ENCODE measurements around the gene TSPEAR. TPM values are rescaled to one million over a fixed set of nuclear protein-coding genes. Genes with fewer than 3 reads are reported as not detected.

Gene TSPEAR
- 0.06 TPM for total RNA-seq

- DNase-seq (ENCODE audit: low spot score): no peak
These were observed at the start of gene TSPEAR for GRCh38 chr21:44711327-44712202. TSPEAR (minus strand) TSS chr21:44711572; CDS start chr21:44711514, 58 bp downstream.

GRCh38 chr21:44760376-44760775, 49.0 kb upstream of the TSPEAR start:
- DNase-seq (ENCODE audit: low spot score): no peak

- DNase-seq (ENCODE audit: low spot score): no peak
These were observed 48.4 kb upstream of the TSPEAR start for GRCh38 chr21:44759628-44760285.

GRCh38 chr21:44758781-44759627, 47.6 kb upstream of the TSPEAR start:
- DNase-seq (ENCODE audit: low spot score): no peak

GRCh38 chr21:44758141-44758561, 46.8 kb upstream of the TSPEAR start:
- DNase-seq (ENCODE audit: low spot score): no peak

GRCh38 chr21:44757731-44758130, 46.4 kb upstream of the TSPEAR start:
- no peak for DNase-seq (ENCODE audit: low spot score)

- DNase-seq (ENCODE audit: low spot score): no peak
These were observed 45.2 kb upstream of the TSPEAR start for GRCh38 chr21:44756423-44757185.

- no peak for DNase-seq (ENCODE audit: low spot score)
These were observed 43.9 kb upstream of the TSPEAR start for GRCh38 chr21:44755227-44755626.

GRCh38 chr21:44753357-44753756, 42.0 kb upstream of the TSPEAR start:
- no peak for DNase-seq (ENCODE audit: low spot score)

- DNase-seq (ENCODE audit: low spot score): no peak
These were observed 41.4 kb upstream of the TSPEAR start for GRCh38 chr21:44752671-44753235.

- no peak for DNase-seq (ENCODE audit: low spot score)
These were observed 40.6 kb upstream of the TSPEAR start for GRCh38 chr21:44751799-44752636.

GRCh38 chr21:44751186-44751798, 39.9 kb upstream of the TSPEAR start:
- DNase-seq (ENCODE audit: low spot score): no peak

- DNase-seq (ENCODE audit: low spot score): no peak
These were observed 39.3 kb upstream of the TSPEAR start for GRCh38 chr21:44750675-44751025.

- DNase-seq (ENCODE audit: low spot score): no peak
These were observed 38.6 kb upstream of the TSPEAR start for GRCh38 chr21:44749759-44750674.

- no peak for DNase-seq (ENCODE audit: low spot score)
These were observed 37.9 kb upstream of the TSPEAR start for GRCh38 chr21:44749116-44749758.

GRCh38 chr21:44748621-44749020, 37.2 kb upstream of the TSPEAR start:
- no peak for DNase-seq (ENCODE audit: low spot score)

- no peak for DNase-seq (ENCODE audit: low spot score)
These were observed 31.2 kb upstream of the TSPEAR start for GRCh38 chr21:44742418-44743153.
